ENCODE data around the gene RRP1.

DNA sequence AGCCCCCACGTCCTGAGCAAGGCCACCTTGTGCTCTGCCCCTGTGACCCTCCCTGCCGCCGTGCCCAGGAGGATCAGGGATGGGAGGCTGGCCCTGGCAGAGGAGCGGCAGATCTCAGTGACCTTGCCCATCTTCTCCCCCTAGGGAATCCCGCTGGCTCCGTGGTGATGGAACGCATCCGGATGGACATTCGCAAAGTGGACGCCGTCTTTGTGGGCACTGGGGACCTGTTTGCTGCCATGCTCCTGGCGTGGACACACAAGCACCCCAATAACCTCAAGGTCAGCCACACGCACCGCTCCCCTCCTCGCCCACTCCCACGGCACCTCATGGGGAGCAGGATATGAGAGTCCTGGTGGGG is 36.0 kb upstream of the RRP1 start:
- TF ChIP-seq CTCF (IDR thresholded peaks at IDR 0.05) (no peak), POLR2A (IDR thresholded peaks at IDR 0.05) (no peak)

Measured in body of pancreas (tissue), 4 donors.